Lung (tissue), 16 donors: Measurements from ENCODE around the gene TUBB3. TPM values are rescaled to one million over a fixed set of nuclear protein-coding genes. Genes with fewer than 3 reads are reported as not detected.
"Not testable (repeated sequence)": the region's sequence is repeated elsewhere in the genome, so short reads cannot be mapped to it uniquely, and the experiment has no call there.

Experiments used
- ATAC-seq: fragments of 200-7000 bp; cut with Tn5 transposase; one replicate; pipeline ENCODE4 v1.9.1; 2020; ENCODE audit warnings: moderate number of reproducible peaks; ENCODE audit not compliant: insufficient read depth, low FRiP score
- DNase-seq, 3 donors: peaks; one replicate each; pipeline ENCODE4 v3.0.0-alpha.2; 2013 to 2017
- H3K27ac ChIP-seq, 2 donors: one replicate each; pipeline ENCODE4 v1.5.1; 2013; ENCODE audit warnings: mild to moderate bottlenecking in 2 of 2, moderate library complexity in 2 of 2, control low read depth in 1 of 2, inconsistent platforms in 1 of 2, low read depth in 1 of 2, low read length in 1 of 2
- H3K27me3 ChIP-seq, 3 donors: one replicate each; pipeline ENCODE4 v1.5.1; 2013; ENCODE audit warnings: low read length in 2 of 3; ENCODE audit not compliant: control insufficient read depth in 3 of 3, insufficient read depth in 3 of 3
- H3K36me3 ChIP-seq, 4 donors: one replicate each; pipeline ENCODE4 v1.5.1; 2013; ENCODE audit warnings: low read length in 4 of 4, mild to moderate bottlenecking in 1 of 4, moderate library complexity in 1 of 4; ENCODE audit not compliant: control insufficient read depth in 4 of 4, insufficient read depth in 4 of 4
- H3K4me1 ChIP-seq, 5 donors: one replicate each; pipeline ENCODE4 v1.5.1; 2013; ENCODE audit warnings: low read length in 5 of 5, mild to moderate bottlenecking in 2 of 5, moderate library complexity in 1 of 5; ENCODE audit not compliant: control insufficient read depth in 5 of 5, insufficient read depth in 5 of 5
- H3K4me3 ChIP-seq: one replicate; pipeline ENCODE4 v1.5.1; 2013; ENCODE audit warnings: mild to moderate bottlenecking, control low read depth, moderate library complexity
- H3K9ac ChIP-seq, 2 donors: one replicate each; pipeline ENCODE4 v1.5.1; 2013; ENCODE audit warnings: low read length in 2 of 2, control low read depth in 1 of 2; ENCODE audit not compliant: insufficient read depth in 1 of 2
- H3K9me3 ChIP-seq, 4 donors: one replicate each; pipeline ENCODE4 v1.5.1; 2013; ENCODE audit warnings: low read length in 3 of 4, mild to moderate bottlenecking in 1 of 4, moderate library complexity in 1 of 4; ENCODE audit not compliant: control insufficient read depth in 4 of 4, insufficient read depth in 3 of 4
- WGBS, 2 donors: extraction: QIAGEN DNeasy Blood & Tissue Kit; methylation state at CpG; one replicate each; pipeline ENCODE4 v1.1.7; 2013; 5-methylcytosine and 5-hydroxymethylcytosine counted together
- long read RNA-seq, 5 donors: transcript quantifications; one replicate each; lab custom pipeline, GENCODE V29; 2026
- polyA plus RNA-seq, 2 donors: library from polyadenylated mRNA; stranded (reverse); fragments of 200-250 nt; gene quantifications; one replicate each; pipeline ENCODE4 v1.2.1, GENCODE V29; 2013
- total RNA-seq, 2 donors: library from RNA; depleted of rRNA in 1 of 2; stranded (reverse); fragments of >200 nt in 1 of 2; gene quantifications; one replicate each; pipeline ENCODE4 v1.2.1, GENCODE V29; 2014 to 2021
- TF ChIP-seq, protein P1 (sequence below): IDR thresholded peaks from 2 replicates; pipeline ENCODE4 v1.5.1; 2012; ENCODE audit warnings: mild to moderate bottlenecking; ENCODE audit errors: control extremely low read depth, extremely low read depth
- donor health status: control.
- donor health status: control.
- donor health status: Bipolar disorder and iron deficiency.
- donor health status: healthy.
- donor health status: DM: yes; HTN: yes; CAD: no.

TUBB3 gene
- total RNA-seq (10 to 100 TPM in 1 of 2 donors, 1 to 10 TPM in 1; 6.3 to 15.6 TPM), polyA plus RNA-seq (10 to 100 TPM in 1 of 2 donors, 1 to 10 TPM in 1; 1.3 to 11.5 TPM)
- long read RNA-seq, donor 1, partial matches to known transcripts: 0 of 1 reads
- long read RNA-seq, donor 1, other reads (novel, unspliced or antisense): 0 of 1 reads
- long read RNA-seq, donor 2, partial matches to known transcripts: 0 of 2 reads
- long read RNA-seq, donor 2, other reads (novel, unspliced or antisense): 0 of 2 reads
- long read RNA-seq, donor 3, partial matches to known transcripts: 0 of 1 reads
- long read RNA-seq, donor 3, other reads (novel, unspliced or antisense): 0 of 1 reads
- long read RNA-seq, donor 4, partial matches to known transcripts: 0 of 1 reads
- long read RNA-seq, donor 4, other reads (novel, unspliced or antisense): 0 of 1 reads
- long read RNA-seq, donor 5, transcript TUBB3-201 (4 exons, 1,769 nt): major isoform, 5 of 5 reads
- long read RNA-seq, donor 5, partial matches to known transcripts: 0 of 5 reads
- long read RNA-seq, donor 5, other reads (novel, unspliced or antisense): 0 of 5 reads

DNA sequence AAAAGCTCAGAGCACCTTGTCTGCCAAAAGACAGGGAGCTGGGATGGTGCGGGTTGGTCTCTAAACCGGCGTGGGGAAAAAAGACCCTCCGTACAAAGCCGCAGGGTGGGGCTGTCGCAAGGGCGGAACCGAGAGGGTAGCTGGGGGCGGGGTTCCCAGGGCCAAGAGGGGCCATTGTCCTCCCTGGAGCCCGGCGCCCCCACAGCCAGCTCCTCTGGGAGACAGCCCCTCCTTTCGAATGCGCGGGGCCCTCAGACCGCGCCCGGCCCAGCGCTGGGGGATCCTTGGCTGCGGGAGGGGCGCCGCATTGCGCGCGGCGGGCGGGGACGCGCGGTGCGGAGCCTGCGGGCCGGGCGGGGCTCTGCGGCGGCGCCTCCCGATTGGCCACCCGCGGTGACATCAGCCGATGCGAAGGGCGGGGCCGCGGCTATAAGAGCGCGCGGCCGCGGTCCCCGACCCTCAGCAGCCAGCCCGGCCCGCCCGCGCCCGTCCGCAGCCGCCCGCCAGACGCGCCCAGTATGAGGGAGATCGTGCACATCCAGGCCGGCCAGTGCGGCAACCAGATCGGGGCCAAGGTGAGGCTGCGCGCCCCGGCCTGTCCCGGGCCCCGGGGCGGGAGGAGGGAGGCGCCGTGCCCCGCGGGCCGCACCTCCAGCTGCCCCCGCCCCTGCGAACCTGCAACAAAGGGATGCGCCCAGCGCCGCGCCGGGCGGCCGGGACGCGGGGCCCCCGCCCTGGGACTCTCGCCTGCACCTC lies at the start of gene TUBB3:
TSS of gene TUBB3 (plus strand) at position 459 of the 756 bp plus-strand sequence. CDS start at position 519, 60 bp downstream.
- peaks cover 0 to 33% (median 9%) of the 10 kb centered on the region in 5 donors for H3K4me1 ChIP-seq
- no peak within 1 kb of the TSS for H3K9ac ChIP-seq
- H3K36me3 ChIP-seq: no peaks in the 10 kb centered on the region
- TF ChIP-seq, protein P1, sequence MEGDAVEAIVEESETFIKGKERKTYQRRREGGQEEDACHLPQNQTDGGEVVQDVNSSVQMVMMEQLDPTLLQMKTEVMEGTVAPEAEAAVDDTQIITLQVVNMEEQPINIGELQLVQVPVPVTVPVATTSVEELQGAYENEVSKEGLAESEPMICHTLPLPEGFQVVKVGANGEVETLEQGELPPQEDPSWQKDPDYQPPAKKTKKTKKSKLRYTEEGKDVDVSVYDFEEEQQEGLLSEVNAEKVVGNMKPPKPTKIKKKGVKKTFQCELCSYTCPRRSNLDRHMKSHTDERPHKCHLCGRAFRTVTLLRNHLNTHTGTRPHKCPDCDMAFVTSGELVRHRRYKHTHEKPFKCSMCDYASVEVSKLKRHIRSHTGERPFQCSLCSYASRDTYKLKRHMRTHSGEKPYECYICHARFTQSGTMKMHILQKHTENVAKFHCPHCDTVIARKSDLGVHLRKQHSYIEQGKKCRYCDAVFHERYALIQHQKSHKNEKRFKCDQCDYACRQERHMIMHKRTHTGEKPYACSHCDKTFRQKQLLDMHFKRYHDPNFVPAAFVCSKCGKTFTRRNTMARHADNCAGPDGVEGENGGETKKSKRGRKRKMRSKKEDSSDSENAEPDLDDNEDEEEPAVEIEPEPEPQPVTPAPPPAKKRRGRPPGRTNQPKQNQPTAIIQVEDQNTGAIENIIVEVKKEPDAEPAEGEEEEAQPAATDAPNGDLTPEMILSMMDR: no peak
- peak within 1 kb of the TSS; percentile 63 to 95 for H3K27ac ChIP-seq
- peaks cover 4 to 24% (median 21%) of the 10 kb centered on the region in 3 donors for H3K27me3 ChIP-seq
- peak within 1 kb of the TSS; percentile 30 for H3K4me3 ChIP-seq
- H3K9me3 ChIP-seq: peaks cover 0 to 2% (median 0%) of the 10 kb centered on the region in 4 donors
- ATAC-seq: peak; percentile 42
- WGBS, 2 donors: 1% methylated on average over 58 to 88 of the region's 88 CpGs
- DNase-seq: peak; percentile 71 to 74 (median 73)

DNA sequence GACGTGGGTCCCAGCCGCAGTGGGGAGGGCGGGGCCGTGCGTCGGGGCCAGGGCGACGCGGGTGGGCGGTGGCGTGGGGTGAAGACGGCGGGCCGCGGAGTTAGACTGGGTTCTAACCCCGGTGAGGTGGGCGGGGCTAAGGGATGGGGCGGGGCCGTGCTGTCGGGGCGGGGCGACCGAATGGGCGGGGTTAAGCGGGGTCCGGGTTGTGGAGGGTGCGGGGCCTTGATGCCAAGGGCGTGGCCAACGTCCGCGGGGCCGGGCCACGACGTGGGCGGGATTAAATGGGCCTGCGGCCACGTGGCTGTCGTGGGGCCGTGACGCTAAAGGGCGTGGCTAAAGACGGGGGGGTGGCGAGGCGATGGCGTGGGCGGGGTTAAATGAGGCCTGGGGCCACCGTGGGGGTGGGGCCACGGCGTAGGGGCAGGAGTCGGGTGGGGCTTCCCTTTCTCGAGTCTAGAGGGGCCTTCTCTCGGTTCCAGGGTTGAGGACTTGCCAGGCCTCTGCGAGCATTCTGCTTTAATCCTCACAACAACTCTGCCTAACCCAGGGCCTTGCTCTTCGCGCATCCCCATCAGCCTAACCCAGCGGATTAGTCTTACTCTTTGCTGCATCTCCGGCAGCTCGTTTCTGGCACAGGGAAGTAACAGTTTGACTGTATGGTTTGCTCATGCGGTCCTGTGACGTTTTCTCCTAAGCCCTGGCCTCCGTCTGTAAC lies 49.0 kb upstream of the TUBB3 start:
- TF ChIP-seq, protein P1: no peak
- 2 to 6% methylated on average over 19 to 61 of the region's 61 CpGs for WGBS, 2 donors
- H3K27ac ChIP-seq: peak overlapping the region; percentile 95 to 100
- H3K36me3 ChIP-seq: peaks cover 0 to 18% (median 8%) of the 10 kb centered on the region in 4 donors
- H3K4me3 ChIP-seq: peak overlapping the region; percentile 16
- peak; percentile 97 to 98 (median 97) for DNase-seq
- peak; percentile 93 for ATAC-seq
- peaks cover 0 to 13% (median 4%) of the 10 kb centered on the region in 5 donors for H3K4me1 ChIP-seq
- H3K9ac ChIP-seq: peak overlapping the region in 1 of 2 donors; percentile 74
- no peaks in the 10 kb centered on the region for H3K27me3 ChIP-seq
- no peaks in the 10 kb centered on the region for H3K9me3 ChIP-seq

DNA sequence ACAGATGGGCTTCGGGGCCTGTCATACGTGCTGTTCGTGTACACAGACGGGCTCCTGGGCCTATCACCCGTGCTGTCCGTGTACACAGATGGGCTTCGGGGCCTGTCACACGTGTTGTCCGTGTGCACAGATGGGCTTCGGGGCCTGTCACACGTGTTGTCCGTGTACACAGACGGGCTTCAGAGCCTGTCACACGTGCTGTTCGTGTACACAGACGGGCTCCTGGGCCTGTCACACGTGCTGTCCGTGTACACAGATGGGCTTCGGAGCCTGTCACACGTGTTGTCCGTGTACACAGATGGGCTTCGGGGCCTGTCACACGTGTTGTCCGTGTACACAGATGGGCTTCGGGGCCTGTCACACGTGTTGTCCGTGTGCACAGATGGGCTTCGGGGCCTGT lies 44.0 kb upstream of the TUBB3 start:
- not testable (repeated sequence) for H3K27me3 ChIP-seq, H3K27ac ChIP-seq, H3K9ac ChIP-seq, H3K4me3 ChIP-seq, H3K4me1 ChIP-seq, H3K9me3 ChIP-seq, DNase-seq, ATAC-seq
- WGBS, 2 donors: 97% methylated on average over 27 to 28 of the region's 28 CpGs
- peaks cover 4 to 45% (median 36%) of the 10 kb centered on the region in 4 donors for H3K36me3 ChIP-seq
